ENCODE data around the gene TRIB2.

The TRIB2 gene

GRCh38 chr2:12720754-12721378, 4.1 kb downstream of the TRIB2 start:
- DNase-seq (ENCODE audit: low read depth in 2 of 2), result no peak

DNA sequence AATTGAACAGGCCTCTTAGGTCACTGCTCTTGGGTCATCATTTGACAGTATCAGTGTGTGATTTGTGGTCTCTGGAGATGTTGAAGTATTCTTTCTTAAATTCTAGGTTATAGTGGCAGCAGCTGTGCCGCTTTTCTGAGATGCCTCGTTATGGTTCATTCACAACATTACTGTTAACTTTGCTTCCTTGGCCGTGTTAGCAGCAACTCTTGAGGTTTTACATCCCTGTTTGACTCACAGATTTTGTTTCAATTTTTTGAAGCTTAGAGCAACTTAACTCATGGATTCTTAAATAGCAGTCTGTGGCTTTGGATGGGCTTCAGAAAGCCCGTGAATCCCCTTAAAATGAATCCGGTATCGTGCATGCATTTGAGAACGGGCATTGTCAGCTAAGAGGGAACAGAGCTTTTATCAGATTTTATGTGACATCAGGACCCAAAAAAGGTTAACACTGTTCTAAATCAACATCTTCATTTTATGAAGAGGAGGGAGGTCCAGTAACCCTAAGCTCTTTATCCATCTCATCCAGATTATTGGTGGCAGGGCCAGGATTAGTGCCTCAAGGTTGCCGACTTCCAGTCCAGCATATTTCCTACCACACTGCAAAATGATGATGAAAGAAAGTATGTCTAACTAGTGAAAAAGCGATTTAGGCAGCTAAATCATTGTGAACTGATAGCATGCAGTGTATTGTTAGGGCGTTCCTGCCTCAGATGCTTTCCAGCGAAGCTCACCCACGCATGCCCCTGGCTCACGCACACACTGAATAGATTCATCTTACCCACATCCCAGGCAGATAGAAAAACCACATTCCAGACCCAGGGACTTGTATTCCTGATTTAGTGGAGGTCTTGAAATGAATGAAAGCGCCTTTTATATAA, 5.1 kb downstream of the TRIB2 start:
- no peak for DNase-seq (ENCODE audit: low read depth in 2 of 2)

GRCh38 chr2:12722447-12723316, 5.9 kb downstream of the TRIB2 start:
- DNase-seq (ENCODE audit: low read depth in 2 of 2), result no peak

DNA sequence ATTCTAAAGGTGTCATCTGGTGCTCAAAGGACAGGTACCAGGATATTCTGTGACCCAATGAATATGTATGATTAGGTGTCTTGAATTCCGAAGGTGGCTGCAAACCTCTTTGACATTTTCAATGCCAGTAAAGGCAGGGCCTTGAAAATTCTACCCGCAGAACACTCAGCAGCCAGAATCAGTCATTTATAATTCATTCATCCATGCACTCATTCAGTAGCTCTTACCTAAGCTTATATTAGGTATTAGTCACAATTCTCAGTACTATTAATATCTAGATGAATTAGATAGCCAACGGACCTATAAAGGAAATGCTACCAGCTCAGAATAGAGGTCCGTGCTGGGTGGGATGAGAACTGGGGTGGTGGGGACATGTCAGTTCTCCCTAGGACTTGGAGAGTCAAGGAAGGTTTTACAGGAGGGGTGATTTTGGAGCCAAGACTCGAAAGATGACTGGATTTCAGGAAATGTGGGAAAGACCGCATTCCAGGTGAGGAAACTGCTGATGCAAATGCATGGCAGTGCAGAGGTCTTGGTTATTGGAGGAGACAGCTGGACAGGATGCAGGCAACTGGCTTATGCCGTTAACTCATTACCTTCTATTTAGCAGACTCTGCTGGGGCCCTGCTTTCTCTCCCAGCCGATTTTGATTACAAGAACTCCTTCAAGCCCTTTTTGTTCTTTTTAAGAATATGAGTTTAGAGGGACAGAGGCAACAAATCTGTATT, 7.2 kb downstream of the TRIB2 start:
- no peak for DNase-seq (ENCODE audit: low read depth in 2 of 2)

GRCh38 chr2:12725233-12726187, 8.8 kb downstream of the TRIB2 start:
- DNase-seq (ENCODE audit: low read depth in 2 of 2), result no peak

- no peak for DNase-seq (ENCODE audit: low read depth in 2 of 2)
Measured at GRCh38 chr2:12726271-12726670, 9.5 kb downstream of the TRIB2 start.

- no peak for DNase-seq (ENCODE audit: low read depth in 2 of 2)
Measured at GRCh38 chr2:12727065-12727464, 10.3 kb downstream of the TRIB2 start.

- no peak for DNase-seq (ENCODE audit: low read depth in 2 of 2)
Measured at GRCh38 chr2:12727641-12728040, 10.9 kb downstream of the TRIB2 start.

DNA sequence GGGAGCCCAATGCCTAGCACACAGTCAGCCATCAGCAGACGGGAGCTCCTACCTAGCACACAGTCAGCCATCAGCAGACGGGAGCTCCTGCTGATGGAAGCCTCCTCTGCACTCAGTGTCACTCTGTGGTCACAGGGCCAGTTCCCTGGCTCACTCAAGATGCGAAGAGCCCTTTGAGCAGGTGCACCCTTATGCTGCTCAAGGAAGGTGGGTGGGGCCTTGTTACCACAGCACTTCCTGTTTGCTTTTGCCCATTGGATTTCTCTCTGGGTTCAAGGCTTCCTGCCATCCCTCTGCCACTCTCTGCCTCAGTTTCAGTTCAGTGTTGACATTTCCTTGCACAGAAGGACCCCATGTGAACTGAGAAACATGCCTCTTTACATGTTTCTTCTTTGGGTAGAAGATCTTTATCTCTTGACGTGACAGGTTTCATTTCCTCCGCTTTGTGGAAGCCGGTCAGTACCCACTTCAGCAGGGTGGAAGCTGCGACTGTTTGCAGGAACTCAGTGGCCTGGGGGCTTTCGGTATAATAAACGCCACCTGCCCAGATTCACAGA, 11.6 kb downstream of the TRIB2 start:
- DNase-seq (ENCODE audit: low read depth in 2 of 2), result peak in 1 of 2 donors; percentile 20

- no peak for DNase-seq (ENCODE audit: low read depth in 2 of 2)
Measured at GRCh38 chr2:12730265-12730664, 13.5 kb downstream of the TRIB2 start.

- DNase-seq (ENCODE audit: low read depth in 2 of 2), result no peak
Measured at GRCh38 chr2:12731701-12732280, 15.1 kb downstream of the TRIB2 start.

DNA sequence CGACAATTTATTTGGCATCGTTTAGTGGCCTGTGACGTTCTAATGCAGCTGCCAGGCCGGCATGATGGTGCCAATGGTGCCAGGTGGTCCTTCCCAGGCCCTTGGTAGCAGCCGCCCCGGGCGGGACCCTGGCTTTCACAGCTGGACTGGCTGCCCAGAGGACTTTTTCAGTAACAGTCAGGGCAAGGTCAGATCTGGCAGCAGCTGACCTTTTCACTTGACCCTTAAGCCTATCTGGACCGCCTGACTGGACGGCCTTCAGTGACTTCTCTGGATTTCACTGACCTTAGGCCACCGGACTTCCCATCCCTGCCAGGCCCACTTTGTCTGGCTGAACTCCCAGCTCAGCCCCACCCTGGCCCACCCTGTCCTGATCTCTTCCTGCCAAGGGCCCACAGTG, 15.9 kb downstream of the TRIB2 start:
- no peak for DNase-seq (ENCODE audit: low read depth in 2 of 2)

DNA sequence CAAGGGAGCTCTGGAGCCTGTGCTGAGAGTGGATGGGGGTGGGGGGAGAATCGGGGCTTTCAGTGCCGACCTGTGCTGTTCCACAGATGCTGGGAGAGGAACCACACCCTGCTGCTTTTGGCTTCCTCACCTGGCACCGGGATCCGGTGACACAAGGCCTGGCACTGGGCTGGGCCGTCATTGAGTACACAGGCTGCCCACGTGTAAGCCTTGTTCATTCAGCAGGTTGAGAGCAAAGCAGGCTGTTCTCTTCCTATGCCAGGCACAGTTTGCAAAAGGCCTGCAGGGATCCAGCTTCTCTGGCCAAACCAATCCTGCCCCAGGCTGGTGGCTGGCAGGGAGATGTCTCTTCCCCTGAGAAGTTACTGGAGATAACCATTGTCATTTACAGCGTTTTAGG, 17.1 kb downstream of the TRIB2 start:
- no peak for DNase-seq (ENCODE audit: low read depth in 2 of 2)

- no peak for DNase-seq (ENCODE audit: low read depth in 2 of 2)
Measured at GRCh38 chr2:12734914-12735654, 18.3 kb downstream of the TRIB2 start.

- DNase-seq (ENCODE audit: low read depth in 2 of 2), result no peak
Measured at GRCh38 chr2:12737297-12737696, 20.6 kb downstream of the TRIB2 start.

- DNase-seq (ENCODE audit: low read depth in 2 of 2), result no peak
Measured at GRCh38 chr2:12737738-12738485, 21.2 kb downstream of the TRIB2 start.

DNA sequence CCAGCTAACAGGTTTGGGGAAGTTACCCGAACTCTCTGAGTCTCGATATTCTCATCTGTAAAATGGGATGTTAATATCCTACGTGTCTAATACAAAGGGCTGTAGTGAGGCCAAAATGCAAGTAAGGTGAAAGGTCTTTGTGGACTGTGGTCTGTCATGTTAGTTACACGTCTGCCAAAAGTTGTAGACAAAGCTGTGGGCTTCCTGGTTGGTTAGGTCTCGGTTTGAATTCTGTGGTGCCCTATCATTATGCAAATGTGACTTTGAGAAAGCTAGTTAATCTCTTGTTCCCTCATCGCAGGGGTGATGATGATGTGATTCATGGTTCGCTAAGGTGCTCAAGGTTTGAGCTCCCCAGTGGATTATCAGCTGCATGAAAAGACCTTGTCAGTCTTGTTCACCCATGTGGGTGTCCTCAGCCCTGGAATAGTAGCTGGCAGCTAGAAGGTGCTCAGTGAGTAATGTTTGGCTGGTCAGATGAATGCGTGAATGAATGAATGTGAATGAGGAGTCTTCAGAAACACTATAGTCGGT, 23.1 kb downstream of the TRIB2 start:
- DNase-seq (ENCODE audit: low read depth in 2 of 2), result no peak

DNA sequence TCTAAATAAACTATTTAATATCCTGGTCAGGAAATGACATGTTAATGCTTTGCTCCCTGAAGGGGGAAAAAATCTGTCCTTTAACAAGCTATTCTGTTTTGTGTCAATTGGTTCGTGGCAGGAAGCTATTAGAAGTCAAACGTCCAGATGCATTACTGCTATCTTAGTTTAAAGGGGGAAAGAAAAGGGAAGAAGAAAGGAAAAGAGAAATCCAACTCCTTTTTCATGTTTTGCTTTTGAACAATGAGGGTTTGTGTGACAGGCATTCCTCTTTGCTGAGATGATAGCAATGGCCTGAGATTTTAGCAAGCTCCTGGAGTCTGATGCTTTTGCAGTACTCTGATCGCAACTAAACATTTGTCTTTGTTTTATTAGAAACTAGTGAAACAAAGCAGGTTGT, 24.6 kb downstream of the TRIB2 start:
- DNase-seq (ENCODE audit: low read depth in 2 of 2), result no peak
